ENCODE results near the gene NTNG2. TPM values are rescaled to one million over a fixed set of nuclear protein-coding genes. Genes with fewer than 3 reads are reported as not detected.

The NTNG2 gene
- total and polyA plus RNA-seq, 8 donors, result 0.27 to 4.6 (median 1.0) TPM

DNA sequence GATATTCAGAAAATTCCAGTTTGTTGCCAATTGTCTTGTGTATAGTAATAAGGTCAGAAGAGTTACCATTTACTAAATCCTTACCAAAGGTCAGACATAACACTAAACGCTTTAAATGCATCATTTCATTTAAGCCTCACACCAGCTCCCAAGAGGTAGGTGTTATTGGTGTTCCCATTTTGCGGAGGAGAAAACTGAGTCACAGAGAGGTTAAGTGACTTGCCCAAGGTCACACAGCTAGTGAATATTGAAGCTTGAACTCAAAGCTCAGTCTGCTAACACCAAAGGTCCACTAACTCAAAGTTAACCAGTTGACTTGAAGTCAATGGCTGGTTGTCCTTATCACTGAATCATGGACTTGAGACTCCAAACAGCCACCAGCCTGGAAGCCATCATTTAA is 40.8 kb upstream of the NTNG2 start:
- Histone ChIP-seq H3K36me3 (no peaks in the 10 kb centered on the region), H3K27ac (no peak overlapping the region), H3K4me3 (no peak overlapping the region), H3K9me3 (no peaks in the 10 kb centered on the region), H3K4me1 (no peaks in the 10 kb centered on the region), H3K27me3 (peaks cover 7 to 62% of the 10 kb centered on the region in 2 donors)
- ATAC-seq (no peak), DNase-seq (no peak)
- TF ChIP-seq, protein P1, sequence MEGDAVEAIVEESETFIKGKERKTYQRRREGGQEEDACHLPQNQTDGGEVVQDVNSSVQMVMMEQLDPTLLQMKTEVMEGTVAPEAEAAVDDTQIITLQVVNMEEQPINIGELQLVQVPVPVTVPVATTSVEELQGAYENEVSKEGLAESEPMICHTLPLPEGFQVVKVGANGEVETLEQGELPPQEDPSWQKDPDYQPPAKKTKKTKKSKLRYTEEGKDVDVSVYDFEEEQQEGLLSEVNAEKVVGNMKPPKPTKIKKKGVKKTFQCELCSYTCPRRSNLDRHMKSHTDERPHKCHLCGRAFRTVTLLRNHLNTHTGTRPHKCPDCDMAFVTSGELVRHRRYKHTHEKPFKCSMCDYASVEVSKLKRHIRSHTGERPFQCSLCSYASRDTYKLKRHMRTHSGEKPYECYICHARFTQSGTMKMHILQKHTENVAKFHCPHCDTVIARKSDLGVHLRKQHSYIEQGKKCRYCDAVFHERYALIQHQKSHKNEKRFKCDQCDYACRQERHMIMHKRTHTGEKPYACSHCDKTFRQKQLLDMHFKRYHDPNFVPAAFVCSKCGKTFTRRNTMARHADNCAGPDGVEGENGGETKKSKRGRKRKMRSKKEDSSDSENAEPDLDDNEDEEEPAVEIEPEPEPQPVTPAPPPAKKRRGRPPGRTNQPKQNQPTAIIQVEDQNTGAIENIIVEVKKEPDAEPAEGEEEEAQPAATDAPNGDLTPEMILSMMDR (IDR thresholded peaks at IDR 0.05), result no peak
- intact Hi-C loops (cut with DNase I), result no loop called here

DNA sequence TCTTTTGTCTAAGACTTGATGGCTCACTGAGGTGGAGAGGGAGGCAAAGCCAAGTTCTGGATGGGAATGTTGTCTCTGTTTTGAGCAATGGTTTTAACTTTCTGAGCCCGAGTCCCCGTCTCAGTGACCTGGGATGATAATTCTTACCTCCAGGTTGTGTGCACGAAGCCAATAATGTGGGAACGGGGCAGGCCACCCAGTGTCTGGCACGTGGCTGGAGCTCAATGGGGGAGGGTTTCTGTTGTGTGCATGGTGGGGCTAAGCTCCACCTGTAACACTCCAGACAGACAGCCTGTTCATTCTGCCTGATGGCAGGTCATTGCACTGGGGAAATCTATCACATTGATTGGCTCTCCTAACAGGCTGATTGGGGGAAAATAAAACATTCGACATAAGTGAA is 37.1 kb upstream of the NTNG2 start:
- H3K9me3 ChIP-seq, result no peaks in the 10 kb centered on the region
- TF ChIP-seq, protein P1 (IDR thresholded peaks at IDR 0.05), result no peak
- ATAC-seq (no peak), DNase-seq (no peak)
- peaks cover 14 to 69% of the 10 kb centered on the region in 2 donors for H3K27me3 ChIP-seq
- no peaks in the 10 kb centered on the region for H3K4me1 ChIP-seq
- intact Hi-C loops (cut with DNase I), result no loop called here
- H3K36me3 ChIP-seq, result no peaks in the 10 kb centered on the region
- H3K4me3 ChIP-seq, result no peak overlapping the region
- H3K27ac ChIP-seq, result no peak overlapping the region

DNA sequence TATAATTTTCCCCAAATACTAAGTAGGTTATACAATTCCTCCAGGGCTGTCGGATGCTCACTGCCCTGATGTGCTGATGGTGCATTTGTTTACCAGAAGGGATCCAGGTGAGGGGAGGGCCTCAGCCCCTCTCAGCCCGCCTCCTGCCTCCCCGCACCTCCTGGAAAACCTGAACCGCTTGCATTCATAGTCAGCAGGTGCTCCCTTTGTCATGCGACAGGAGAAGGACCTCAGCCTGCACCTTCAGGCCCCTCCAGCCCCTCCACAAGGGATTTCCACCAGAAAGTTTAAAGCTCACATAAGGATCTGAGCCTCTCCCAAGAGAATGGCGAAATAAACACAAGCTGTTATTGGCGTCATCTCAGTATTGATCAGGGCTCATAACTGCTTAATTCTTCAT is 36.5 kb upstream of the NTNG2 start:
- no peaks in the 10 kb centered on the region for H3K36me3 ChIP-seq
- peaks cover 13 to 68% of the 10 kb centered on the region in 2 donors for H3K27me3 ChIP-seq
- ATAC-seq (no peak), DNase-seq (no peak)
- no peak overlapping the region for H3K4me3 ChIP-seq
- no peaks in the 10 kb centered on the region for H3K4me1 ChIP-seq
- H3K9me3 ChIP-seq, result no peaks in the 10 kb centered on the region
- TF ChIP-seq, protein P1 (IDR thresholded peaks at IDR 0.05), result no peak
- intact Hi-C loops (cut with DNase I), result no loop called here
- H3K27ac ChIP-seq, result no peak overlapping the region

DNA sequence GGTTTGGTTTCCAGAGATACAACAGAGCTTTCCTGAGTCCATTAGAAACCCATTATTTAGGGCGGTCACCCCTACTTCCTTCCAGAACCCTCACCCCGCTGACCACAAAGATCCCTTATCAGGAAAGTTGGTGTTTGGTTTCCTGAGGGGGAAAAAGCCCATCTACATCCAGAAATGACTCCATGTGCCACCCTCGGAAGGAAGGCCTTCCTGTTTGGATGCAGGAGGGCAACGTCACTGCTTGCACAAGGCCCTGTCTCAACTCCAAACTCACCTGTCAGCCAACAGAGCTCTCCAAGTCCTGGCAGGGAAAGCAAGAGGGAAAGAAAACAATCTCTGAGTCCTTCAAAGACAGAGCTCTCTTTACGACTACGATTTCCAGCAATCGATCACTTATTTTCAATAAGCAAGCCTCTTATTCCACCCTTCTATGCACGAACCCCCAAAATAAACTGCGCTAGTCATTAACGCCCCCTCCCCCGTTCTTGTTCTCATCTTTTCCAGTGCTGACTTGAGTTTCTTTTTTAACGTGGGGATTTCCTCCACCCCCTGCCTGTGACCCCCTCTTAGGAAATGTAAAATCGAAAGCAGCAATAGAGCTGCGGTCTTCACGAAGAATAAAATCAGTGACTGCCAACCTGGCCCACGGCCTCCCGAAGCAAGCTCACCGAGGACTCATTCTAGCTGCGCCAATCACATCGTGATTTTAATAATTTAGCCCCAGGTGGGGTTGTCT is 35.7 kb upstream of the NTNG2 start:
- H3K27ac ChIP-seq, result no peak overlapping the region
- H3K27me3 ChIP-seq, result peaks cover 10 to 69% of the 10 kb centered on the region in 2 donors

DNA sequence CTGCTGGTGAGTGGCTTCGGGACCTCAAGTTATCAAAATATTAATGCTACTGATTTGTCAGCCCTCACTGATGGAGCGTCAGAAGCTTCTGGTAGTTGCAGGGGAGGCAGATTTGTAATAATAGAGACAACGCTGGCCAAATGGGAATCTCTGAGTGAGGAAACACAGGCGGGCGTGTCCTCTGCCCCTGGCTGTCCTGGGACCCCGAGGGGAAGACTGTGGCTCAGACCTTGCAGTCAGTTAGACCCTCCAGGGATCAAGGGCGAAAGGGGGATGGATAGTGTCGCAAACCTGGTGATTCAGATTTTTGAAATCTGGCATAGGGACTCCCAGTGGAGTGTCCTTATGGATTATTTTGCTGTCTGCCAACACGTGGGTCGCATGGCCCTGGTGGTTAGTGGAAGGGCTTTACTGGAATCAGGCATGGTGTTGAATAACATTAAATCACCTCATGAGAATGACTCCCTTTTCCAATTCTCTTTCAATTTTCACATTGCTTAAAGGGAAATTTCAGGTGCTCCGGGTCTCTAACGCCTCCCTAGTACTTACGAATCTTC is 35.1 kb upstream of the NTNG2 start:
- TF ChIP-seq, protein P1 (IDR thresholded peaks at IDR 0.05), result no peak
- DNase-seq, result no peak
- Histone ChIP-seq H3K27me3 (peaks cover 10 to 74% of the 10 kb centered on the region in 2 donors), H3K4me1 (no peaks in the 10 kb centered on the region), H3K4me3 (no peak overlapping the region), H3K27ac (no peak overlapping the region), H3K9me3 (no peaks in the 10 kb centered on the region), H3K36me3 (no peaks in the 10 kb centered on the region)
- intact Hi-C loops (cut with DNase I), result no loop called here
- ATAC-seq, result no peak

More for the DNA sequence above, 35.7 kb upstream of the NTNG2 start:
- DNase-seq (no peak), ATAC-seq (no peak)
- intact Hi-C loops (cut with DNase I), result no loop called here
- TF ChIP-seq, protein P1 (IDR thresholded peaks at IDR 0.05), result no peak
- no peak overlapping the region for H3K4me3 ChIP-seq
- no peaks in the 10 kb centered on the region for H3K4me1 ChIP-seq
- H3K9me3 ChIP-seq, result no peaks in the 10 kb centered on the region
- H3K36me3 ChIP-seq, result no peaks in the 10 kb centered on the region
